Karpas-422 (cell line): ENCODE measurements around the gene KLF5. TPM values are rescaled to one million over a fixed set of nuclear protein-coding genes. Genes with fewer than 3 reads are reported as not detected.

Experiments
- DNase-seq: peaks from one replicate; pipeline ENCODE4 v3.0.0-alpha.2; 2015
- H2AFZ ChIP-seq: fragments of 200-600 bp; sonication (generic); 2 replicates; pipeline ENCODE4 v1.6.1; 2014; ENCODE audit warnings: antibody characterized with exemption, low read length, mixed read lengths
- H3K27ac ChIP-seq: fragments of 200-600 bp; sonication (generic); 2 replicates; pipeline ENCODE4 v1.5.1; 2014; ENCODE audit warnings: mild to moderate bottlenecking, low read length, moderate library complexity
- H3K27me3 ChIP-seq: fragments of 200-600 bp; sonication (generic); 2 replicates; pipeline ENCODE4 v1.6.1; 2014; ENCODE audit warnings: low read length, mixed read lengths
- H3K36me3 ChIP-seq: fragments of 200-600 bp; sonication (generic); 2 replicates; pipeline ENCODE4 v1.6.1; 2014; ENCODE audit warnings: low read length, mixed read lengths; ENCODE audit not compliant: insufficient read depth
- H3K4me1 ChIP-seq: fragments of 200-600 bp; sonication (generic); 2 replicates; pipeline ENCODE4 v1.6.1; 2014; ENCODE audit warnings: mild to moderate bottlenecking, low read length, mixed read lengths
- H3K4me2 ChIP-seq: fragments of 200-600 bp; sonication (generic); 2 replicates; pipeline ENCODE4 v1.6.1; 2014; ENCODE audit warnings: low read length, low read depth, mild to moderate bottlenecking; ENCODE audit not compliant: poor library complexity, severe bottlenecking
- H3K4me3 ChIP-seq: fragments of 200-600 bp; sonication (generic); 2 replicates; pipeline ENCODE4 v1.5.1; 2014; ENCODE audit warnings: mild to moderate bottlenecking, antibody characterized with exemption, low read length, mixed read lengths
- H3K79me2 ChIP-seq: fragments of 200-600 bp; sonication (generic); 2 replicates; pipeline ENCODE4 v1.6.1; 2014; ENCODE audit warnings: mild to moderate bottlenecking, low read length, mixed read lengths
- H3K9ac ChIP-seq: fragments of 200-600 bp; sonication (generic); 2 replicates; pipeline ENCODE4 v1.6.0; 2014; ENCODE audit warnings: low read length
- H3K9me2 ChIP-seq: fragments of 200-600 bp; sonication (generic), shearing (Covaris generic); replicated peaks from 2 replicates; pipeline ENCODE4 v1.6.0; 2014; ENCODE audit warnings: mild to moderate bottlenecking, low read length, moderate library complexity; ENCODE audit not compliant: insufficient read depth
- H3K9me3 ChIP-seq: fragments of 300-700, 200-600 bp; sonication (generic); 2 replicates; pipeline ENCODE4 v1.6.1; 2014; ENCODE audit warnings: low read length, mixed read lengths
- H4K20me1 ChIP-seq: fragments of 200-600 bp; sonication (generic); 2 replicates; pipeline ENCODE4 v1.6.1; 2014; ENCODE audit warnings: mild to moderate bottlenecking, antibody characterized with exemption, low read length, low read depth; ENCODE audit not compliant: insufficient read depth
- total RNA-seq: library from RNA; depleted of rRNA; stranded (reverse); fragments of >200 nt; shearing (Covaris generic); gene quantifications from 2 replicates; pipeline ENCODE4 v1.2.3, GENCODE V29; 2014; ENCODE audit warnings: low replicate concordance

Gene KLF5
- total RNA-seq, 1 experiment from 2014 or later: 1.9 TPM

DNA sequence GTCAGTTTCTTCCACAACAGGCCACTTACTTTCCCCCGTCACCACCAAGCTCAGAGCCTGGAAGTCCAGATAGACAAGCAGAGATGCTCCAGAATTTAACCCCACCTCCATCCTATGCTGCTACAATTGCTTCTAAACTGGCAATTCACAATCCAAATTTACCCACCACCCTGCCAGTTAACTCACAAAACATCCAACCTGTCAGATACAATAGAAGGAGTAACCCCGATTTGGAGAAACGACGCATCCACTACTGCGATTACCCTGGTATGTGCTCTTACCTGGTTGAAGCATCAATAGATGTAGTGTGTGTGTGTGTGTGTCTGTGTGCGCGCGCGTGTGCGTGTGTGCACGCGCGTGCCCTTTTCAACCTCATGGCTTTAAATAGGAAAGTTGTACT, 3.7 kb downstream of the KLF5 start:
- Histone ChIP-seq H4K20me1 (no peaks in the 10 kb centered on the region), H3K9me2 (no peaks in the 10 kb centered on the region), H3K9ac (no peak overlapping the region), H3K4me1 (peaks cover 21% of the 10 kb centered on the region), H3K4me2 (no peak overlapping the region), H3K27ac (no peak overlapping the region), H3K9me3 (no peaks in the 10 kb centered on the region), H2AFZ (no peak overlapping the region), H3K36me3 (no peaks in the 10 kb centered on the region), H3K4me3 (no peak overlapping the region), H3K27me3 (no peaks in the 10 kb centered on the region), H3K79me2 (no peaks in the 10 kb centered on the region)
- no peak for DNase-seq

- Histone ChIP-seq H3K9me3 (no peaks in the 10 kb centered on the region), H3K4me2 (no peak overlapping the region)
- no peak for DNase-seq
These were observed 4.4 kb downstream of the KLF5 start for GRCh38 chr13:73063166-73063565.

DNA sequence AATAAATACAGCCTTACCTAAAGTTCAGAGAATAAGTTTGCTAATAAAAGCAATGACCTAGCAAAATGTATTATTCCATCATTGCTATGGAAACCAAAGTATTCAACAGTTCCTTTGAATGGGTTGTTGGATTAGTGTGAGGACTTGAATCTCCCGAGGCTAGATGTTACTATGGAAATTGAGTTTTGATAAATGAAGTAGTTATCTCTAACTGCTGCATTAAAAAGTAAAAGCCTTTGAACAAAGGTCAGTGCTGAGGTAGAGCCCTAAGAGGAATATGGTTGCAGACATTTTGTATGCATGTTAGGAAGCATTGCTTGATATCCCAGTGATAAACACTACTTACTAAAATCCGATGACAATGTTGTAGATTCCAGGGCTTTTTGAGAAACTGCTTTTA, 6.2 kb downstream of the KLF5 start:
- Histone ChIP-seq H3K9ac (no peak overlapping the region), H3K9me2 (no peaks in the 10 kb centered on the region), H3K27me3 (no peaks in the 10 kb centered on the region), H3K9me3 (no peaks in the 10 kb centered on the region), H4K20me1 (no peaks in the 10 kb centered on the region), H3K36me3 (no peaks in the 10 kb centered on the region), H3K4me1 (peaks cover 5% of the 10 kb centered on the region), H3K4me2 (no peak overlapping the region), H3K79me2 (no peaks in the 10 kb centered on the region), H3K27ac (no peak overlapping the region), H3K4me3 (no peak overlapping the region), H2AFZ (no peak overlapping the region)
- DNase-seq: no peak

More at GRCh38 chr13:73063166-73063565, 4.4 kb downstream of the KLF5 start:
- Histone ChIP-seq H4K20me1 (no peaks in the 10 kb centered on the region), H3K4me3 (no peak overlapping the region), H2AFZ (no peak overlapping the region), H3K36me3 (no peaks in the 10 kb centered on the region), H3K27me3 (no peaks in the 10 kb centered on the region), H3K4me1 (peaks cover 18% of the 10 kb centered on the region), H3K79me2 (no peaks in the 10 kb centered on the region), H3K27ac (no peak overlapping the region), H3K9ac (no peak overlapping the region), H3K9me2 (no peaks in the 10 kb centered on the region)

DNA sequence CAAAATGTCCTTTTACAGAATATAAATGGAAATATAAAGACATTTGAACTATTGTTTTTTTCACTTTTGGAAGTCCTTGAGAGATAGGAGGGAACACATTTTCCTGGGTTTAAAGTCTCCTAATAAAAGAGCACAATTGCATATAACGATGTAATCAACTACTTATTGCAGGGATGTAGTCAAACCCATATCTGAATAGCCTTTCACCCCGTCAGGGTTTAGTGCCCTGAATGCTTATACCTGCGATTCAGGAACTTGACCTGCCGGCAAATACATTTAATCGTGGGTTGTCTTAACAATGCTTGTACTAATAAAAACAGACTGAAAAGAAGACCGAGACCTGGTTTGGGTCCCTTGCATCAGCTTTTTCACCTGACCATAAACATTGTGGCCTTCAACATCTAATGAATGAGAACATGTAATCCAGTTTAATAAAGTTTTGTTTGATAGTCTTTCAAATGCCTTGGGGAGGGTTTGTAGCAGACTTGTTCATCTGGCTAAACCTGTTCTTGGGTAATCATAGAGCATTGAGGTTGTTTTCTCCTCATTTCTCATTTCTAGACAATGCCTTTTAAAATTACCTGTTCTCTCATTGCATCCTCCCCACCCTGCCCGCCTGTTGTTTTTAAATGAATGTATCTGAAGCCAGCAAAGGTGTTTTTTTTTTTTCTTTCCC, 7.0 kb downstream of the KLF5 start:
- no peak overlapping the region for H2AFZ ChIP-seq
- no peak overlapping the region for H3K4me3 ChIP-seq
- H3K27ac ChIP-seq: no peak overlapping the region
- no peaks in the 10 kb centered on the region for H3K9me2 ChIP-seq
- no peak overlapping the region for H3K4me2 ChIP-seq
- H3K4me1 ChIP-seq: no peaks in the 10 kb centered on the region
- H3K79me2 ChIP-seq: no peaks in the 10 kb centered on the region
- DNase-seq: no peak
- H4K20me1 ChIP-seq: no peaks in the 10 kb centered on the region
- no peaks in the 10 kb centered on the region for H3K36me3 ChIP-seq
- H3K9me3 ChIP-seq: no peaks in the 10 kb centered on the region
- no peaks in the 10 kb centered on the region for H3K27me3 ChIP-seq
- no peak overlapping the region for H3K9ac ChIP-seq

GRCh38 chr13:73069206-73069805, 10.5 kb downstream of the KLF5 start:
- DNase-seq: no peak
- no peak overlapping the region for H3K4me2 ChIP-seq
- no peak overlapping the region for H2AFZ ChIP-seq
- no peaks in the 10 kb centered on the region for H3K36me3 ChIP-seq
- no peaks in the 10 kb centered on the region for H3K27me3 ChIP-seq
- no peak overlapping the region for H3K27ac ChIP-seq
- no peaks in the 10 kb centered on the region for H4K20me1 ChIP-seq
- no peaks in the 10 kb centered on the region for H3K9me2 ChIP-seq
- no peak overlapping the region for H3K9ac ChIP-seq
- H3K4me1 ChIP-seq: no peaks in the 10 kb centered on the region
- no peaks in the 10 kb centered on the region for H3K79me2 ChIP-seq
- H3K4me3 ChIP-seq: no peak overlapping the region
- no peaks in the 10 kb centered on the region for H3K9me3 ChIP-seq

- Histone ChIP-seq H3K79me2 (no peaks in the 10 kb centered on the region), H4K20me1 (no peaks in the 10 kb centered on the region), H3K27ac (no peak overlapping the region), H3K27me3 (no peaks in the 10 kb centered on the region), H3K9me2 (no peaks in the 10 kb centered on the region), H3K4me2 (no peak overlapping the region), H3K4me3 (no peak overlapping the region), H3K36me3 (no peaks in the 10 kb centered on the region), H3K4me1 (no peaks in the 10 kb centered on the region), H3K9me3 (no peaks in the 10 kb centered on the region), H2AFZ (no peak overlapping the region), H3K9ac (no peak overlapping the region)
- no peak for DNase-seq
These were observed 11.8 kb downstream of the KLF5 start for GRCh38 chr13:73070451-73071098.

- Histone ChIP-seq H3K36me3 (no peaks in the 10 kb centered on the region), H3K4me3 (no peak overlapping the region), H3K79me2 (no peaks in the 10 kb centered on the region), H3K9ac (no peak overlapping the region), H3K4me2 (no peak overlapping the region), H3K9me2 (no peaks in the 10 kb centered on the region), H3K9me3 (no peaks in the 10 kb centered on the region), H3K4me1 (no peaks in the 10 kb centered on the region), H3K27me3 (no peaks in the 10 kb centered on the region), H4K20me1 (no peaks in the 10 kb centered on the region), H2AFZ (no peak overlapping the region), H3K27ac (no peak overlapping the region)
- DNase-seq: no peak
These were observed 13.6 kb downstream of the KLF5 start for GRCh38 chr13:73072239-73072900.

GRCh38 chr13:73073050-73073449, 14.2 kb downstream of the KLF5 start:
- H3K36me3 ChIP-seq: no peaks in the 10 kb centered on the region
- no peaks in the 10 kb centered on the region for H3K4me1 ChIP-seq
- H3K9ac ChIP-seq: no peak overlapping the region
- no peak overlapping the region for H2AFZ ChIP-seq
- H3K9me3 ChIP-seq: no peaks in the 10 kb centered on the region
- no peaks in the 10 kb centered on the region for H3K79me2 ChIP-seq
- H4K20me1 ChIP-seq: no peaks in the 10 kb centered on the region
- H3K9me2 ChIP-seq: no peaks in the 10 kb centered on the region
- H3K27me3 ChIP-seq: no peaks in the 10 kb centered on the region
- no peak overlapping the region for H3K27ac ChIP-seq
- no peak overlapping the region for H3K4me2 ChIP-seq
- no peak for DNase-seq
- H3K4me3 ChIP-seq: no peak overlapping the region
